Stimulated activated CD4-positive, alpha-beta T cell treated with anti-CD3 and anti-CD28 coated beads, Interleukin-1b, Interleukin-23, amount 100 ng/mL, for 24 hours (primary cell): ENCODE data around the gene TSPAN18.

ENCODE experiments used
- DNase-seq, 4 experiments: peaks; one replicate each; pipeline ENCODE4 v3.0.0-alpha.2; 2020; ENCODE audit warnings: low read depth in 4 of 4, low spot score in 1 of 4

Gene TSPAN18

DNA sequence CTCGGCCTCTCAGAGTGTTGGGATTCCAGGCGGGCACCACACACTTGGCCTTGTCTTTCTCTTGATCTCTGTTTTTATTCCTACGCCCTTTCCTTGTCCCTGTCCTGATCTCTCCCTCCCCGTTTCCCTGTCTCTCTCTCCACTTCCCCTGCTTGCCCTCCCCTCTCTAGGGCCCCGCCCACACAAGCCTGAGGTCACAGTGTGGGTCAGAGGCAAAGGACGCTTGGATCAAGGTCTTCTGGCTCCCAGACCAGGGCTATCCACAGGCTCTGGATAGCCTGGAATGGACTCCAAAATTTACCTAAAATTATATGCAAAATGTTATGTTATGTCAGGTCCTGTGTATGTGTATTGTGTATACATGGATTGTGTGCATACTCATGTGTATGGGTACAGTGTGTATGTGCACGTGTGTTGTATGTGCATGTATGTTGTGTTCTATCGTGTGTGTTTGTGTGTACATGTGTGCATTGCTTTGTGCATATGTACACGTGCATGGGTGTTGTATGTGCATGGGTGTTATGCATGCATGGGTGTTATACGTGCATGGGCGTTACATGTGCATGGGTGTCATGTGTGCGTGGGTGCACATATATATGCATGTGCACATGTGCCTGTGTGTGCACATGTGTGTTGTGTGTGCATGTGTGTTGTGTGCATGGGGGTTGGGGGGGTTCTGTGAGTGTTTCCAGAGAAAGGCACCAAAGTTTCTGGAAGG lies 185.7 kb downstream of the TSPAN18 start:
- DNase-seq: no peak

DNA sequence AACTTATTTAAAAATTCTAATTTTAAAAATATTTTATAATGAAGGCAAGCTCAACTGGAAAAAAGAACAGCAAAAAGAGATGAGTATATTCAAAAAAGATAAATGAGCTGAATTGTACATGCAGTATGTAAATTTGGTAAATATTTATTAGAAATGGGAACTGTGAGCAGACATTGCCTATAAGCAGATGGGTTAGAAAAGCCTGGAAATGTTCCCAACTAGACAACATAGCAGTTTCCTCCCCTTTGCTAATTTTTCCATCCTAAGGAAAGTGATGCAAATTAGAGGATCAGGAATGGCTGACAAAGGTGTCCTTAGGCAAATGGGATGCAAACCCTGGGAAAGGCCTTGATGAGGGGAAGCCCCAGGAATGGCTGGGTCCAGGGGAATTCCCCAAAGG lies 186.7 kb downstream of the TSPAN18 start:
- DNase-seq: no peak

DNA sequence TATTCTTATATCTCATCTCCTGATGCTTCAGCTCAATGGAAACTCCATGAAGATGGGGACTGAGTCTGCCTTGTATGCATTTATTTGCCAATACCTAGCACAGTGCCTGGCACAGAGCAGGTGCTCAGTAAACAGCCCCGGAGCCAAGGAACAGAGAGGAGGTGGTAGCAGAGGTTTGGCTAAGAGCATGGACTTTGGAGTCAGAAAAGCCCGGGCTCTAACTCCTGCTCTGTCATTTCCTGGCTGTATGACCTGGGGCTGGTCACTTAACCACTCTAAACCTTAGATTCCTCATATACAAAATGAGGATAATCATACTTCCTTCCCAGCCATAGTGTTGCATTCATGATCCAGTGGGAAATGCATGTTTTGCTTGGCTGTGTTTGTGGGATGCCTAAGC lies 187.3 kb downstream of the TSPAN18 start:
- no peak for DNase-seq

DNA sequence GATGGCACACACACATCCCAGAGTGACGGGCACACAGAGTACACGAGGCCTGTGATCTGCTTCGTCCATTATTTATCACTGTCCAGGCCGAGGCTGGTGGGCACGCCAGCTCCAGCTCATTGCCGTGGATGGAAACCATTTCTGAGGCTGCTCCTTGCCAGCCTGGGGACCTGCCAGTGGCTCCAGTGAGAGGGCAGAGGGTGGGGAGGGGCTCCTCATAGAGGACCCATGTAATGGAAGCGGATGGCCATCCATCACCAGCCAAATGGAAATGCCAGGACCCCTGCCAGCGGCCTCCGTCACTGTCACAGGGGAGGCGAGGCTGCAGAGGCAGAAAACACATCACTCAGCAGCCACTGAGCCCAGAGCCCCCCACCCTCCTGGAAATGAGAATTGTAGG lies 188.2 kb downstream of the TSPAN18 start:
- no peak for DNase-seq

DNA sequence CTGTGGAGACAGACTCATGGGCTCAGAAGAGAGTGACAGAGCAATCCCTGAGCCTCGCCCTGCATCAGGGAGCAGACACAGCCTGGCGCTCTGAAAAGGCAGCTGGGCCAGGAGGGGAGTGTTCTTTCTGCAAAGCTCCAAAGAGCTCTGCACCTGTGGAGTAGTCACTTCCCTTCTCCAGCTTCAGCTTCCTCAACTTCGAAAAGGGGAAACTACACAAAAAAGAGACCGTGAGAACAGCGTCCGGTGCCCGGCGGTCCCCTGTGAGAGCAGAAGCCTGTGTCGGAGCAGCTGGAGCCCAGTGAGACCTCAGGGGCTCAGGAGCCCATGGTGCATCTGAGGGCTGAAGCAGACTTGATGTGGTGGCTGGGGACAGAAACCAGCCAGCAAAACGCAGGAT lies 188.9 kb downstream of the TSPAN18 start:
- no peak for DNase-seq

DNA sequence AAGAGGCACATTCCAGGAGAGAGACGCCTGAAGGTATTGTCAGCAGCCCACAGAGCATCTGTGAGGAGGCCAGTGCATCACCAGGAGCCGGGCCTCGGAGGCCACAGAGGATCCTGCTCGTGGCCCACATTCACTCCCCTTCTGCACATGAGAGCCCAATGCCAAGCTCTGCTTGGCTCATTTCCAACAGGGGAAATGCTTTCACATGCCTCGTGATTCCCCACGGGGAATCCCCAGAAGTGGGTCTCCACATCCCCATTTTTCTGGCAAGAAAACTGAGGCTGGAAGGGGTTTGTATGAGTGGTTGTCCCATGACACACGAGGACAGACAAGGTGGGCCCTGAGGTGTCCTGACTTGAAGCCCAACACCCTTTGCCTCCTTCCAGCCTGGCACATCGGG lies 189.6 kb downstream of the TSPAN18 start:
- no peak for DNase-seq

DNA sequence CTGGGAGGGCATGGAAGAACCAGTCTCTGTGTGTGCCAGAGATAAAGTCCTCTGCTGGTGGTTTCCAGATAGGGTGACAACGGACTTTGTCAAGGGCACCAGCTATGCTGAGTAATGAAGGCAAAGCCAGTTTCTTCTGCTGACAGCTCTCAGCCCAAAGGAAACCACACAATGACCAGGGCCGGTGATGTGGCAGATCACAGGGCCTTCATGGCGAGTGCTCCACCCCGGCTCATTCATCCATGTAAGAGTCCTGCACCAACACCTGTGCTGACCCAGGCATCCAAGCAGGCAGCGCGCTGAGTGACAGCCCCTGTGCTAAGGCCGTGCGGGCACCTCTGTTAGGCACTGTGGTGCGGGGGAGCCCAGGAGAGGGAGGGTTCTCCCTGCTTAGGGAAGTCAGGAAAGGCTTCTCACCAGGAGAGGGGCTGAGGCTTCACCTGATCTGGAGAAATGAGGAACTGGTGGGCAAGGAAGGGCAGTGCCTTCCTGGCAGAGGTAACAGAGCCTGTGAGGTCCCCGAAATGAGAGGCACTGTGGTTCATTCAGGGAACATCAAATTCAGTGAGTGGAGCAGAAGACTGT lies 190.1 kb downstream of the TSPAN18 start:
- DNase-seq: no peak

DNA sequence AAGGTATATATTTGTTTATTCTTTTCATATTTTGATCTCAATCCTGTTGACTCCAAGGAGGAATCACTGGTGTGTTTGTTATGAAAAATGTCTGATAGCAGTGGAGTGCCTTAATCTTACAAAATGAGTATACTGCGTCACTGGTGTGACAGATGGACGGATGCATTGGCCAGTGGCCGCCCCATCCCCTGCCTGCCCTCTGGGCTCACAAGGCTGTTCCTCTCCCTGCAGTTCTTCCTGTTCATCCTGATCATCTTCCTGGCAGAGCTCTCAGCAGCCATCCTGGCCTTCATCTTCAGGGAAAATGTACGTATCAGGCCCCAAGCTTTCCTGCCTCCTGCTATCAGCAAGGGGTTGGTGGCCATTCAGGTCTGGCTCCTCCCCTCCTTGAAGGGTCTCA lies 191.0 kb downstream of the TSPAN18 start:
- DNase-seq: no peak

DNA sequence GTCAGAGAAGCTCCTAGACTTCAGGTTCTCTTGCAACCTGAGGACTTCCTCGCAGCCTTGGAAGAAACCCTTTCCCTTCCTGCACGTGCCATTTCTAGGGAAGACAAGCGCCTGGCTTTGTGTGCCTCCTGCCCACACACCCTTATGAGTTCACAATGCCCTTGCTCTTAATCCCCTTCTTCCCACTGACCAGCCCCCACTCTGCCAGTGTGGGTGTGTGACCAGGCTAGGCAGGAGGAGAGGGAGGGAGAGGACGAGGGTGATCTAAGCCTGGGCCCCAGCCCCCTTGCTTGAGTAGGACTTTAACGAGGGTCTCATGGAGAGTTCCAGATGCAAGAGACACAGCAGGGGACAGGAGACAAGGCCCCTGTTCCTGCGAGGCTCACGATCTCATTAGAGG lies 193.7 kb downstream of the TSPAN18 start:
- no peak for DNase-seq

DNA sequence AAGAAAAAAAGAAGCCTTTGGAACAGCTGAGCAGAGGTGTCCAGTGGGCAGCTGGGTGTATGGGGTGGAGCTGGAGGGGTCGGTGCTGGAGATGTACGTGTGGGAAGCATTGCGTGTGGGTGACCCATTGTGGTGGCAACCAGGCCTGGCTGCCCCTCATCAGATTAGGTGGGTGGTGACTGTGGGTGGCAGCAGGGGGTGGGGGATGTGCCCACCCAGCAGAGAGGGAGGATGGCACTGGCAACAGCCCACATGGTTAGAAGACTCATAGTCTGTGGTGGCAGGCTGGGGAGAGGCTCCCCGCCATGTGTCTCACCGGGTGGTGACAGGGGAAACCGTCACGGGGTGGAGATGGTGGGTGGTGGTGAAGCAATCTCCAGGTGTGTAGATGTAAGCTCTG lies 196.4 kb downstream of the TSPAN18 start:
- DNase-seq: no peak

DNA sequence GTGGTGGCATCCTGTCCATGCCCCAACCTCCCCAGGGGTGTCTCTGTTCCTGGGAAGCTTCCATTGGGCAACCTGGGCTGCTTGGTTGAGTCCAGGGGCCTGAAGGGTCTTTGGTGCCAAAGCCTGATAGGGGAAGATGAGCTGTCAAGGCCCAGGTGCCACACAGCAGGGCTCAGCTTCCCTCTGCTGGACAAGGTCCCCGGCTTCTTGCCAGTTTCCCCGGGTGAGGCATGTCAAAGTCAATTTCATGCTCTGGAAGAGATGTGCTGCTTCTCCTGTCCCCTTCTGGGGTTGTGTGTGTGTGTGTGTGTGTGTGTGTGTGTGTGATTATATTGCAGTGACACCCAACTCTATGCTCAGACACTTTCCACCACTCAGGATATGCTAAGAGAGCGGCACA lies 197.0 kb downstream of the TSPAN18 start:
- no peak for DNase-seq

DNA sequence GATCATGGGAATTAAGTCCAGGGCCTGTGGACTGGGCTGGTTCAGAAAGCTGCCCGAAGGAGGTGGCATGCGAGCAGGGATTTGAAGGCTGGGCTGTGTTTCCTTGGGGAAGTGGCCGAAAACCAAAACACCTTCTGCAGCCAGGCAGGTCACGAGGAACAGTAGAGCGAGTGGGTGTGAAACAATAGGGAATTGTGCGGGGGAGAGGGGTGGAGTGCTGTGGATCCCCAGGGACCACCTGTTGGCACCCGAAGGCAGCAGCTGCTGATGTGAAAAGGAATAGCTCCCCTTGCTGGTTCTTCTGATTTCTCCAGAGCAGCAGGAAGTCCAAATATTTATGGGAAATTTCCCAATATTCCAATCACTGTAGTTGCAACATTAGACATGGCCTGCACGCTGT lies 199.3 kb downstream of the TSPAN18 start:
- DNase-seq: no peak

DNA sequence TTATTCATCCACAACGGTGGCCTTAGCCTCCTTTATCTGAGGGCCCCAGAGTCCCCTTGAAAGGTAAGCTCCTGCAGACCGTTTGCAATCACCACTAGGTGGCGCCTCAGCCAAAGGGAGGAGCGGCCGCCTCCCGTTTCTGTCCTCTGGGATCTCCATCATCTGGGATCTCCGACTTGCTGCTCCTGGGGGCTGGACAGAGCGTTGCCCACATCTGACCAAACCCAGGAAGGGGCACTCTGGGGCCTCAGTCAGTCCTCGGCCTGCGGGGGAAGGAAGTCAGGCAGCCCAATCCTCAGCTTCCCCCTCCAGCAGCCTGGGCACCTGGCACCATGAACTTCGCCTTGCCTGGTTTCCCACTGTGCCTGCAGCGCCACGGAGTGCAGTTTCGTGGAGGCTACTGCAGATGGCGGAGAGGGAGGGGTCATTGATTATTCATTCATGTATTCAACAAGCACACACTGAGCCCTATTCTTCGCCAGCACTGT lies 200.5 kb downstream of the TSPAN18 start:
- peak; percentile 34 to 48 (median 40) for DNase-seq

DNA sequence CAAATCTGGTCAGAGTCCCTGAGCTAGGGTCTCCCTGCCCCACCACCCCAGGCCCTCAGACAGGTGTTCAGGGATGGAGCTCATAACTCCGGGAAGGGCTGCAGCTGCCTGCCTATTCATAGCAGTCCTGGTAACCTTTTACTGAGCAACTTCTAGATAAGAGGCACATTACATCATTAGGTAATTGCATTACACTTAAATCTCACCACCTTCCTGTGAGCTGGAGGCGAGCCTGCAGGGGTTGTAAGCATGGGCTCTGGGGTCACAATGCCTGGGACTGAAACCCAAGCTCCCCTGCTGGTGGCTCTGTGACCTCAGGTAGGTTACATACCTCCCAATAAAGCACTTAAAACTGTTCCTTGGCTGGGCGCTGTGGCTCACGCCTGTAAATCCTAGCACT lies 201.4 kb downstream of the TSPAN18 start:
- no peak for DNase-seq

DNA sequence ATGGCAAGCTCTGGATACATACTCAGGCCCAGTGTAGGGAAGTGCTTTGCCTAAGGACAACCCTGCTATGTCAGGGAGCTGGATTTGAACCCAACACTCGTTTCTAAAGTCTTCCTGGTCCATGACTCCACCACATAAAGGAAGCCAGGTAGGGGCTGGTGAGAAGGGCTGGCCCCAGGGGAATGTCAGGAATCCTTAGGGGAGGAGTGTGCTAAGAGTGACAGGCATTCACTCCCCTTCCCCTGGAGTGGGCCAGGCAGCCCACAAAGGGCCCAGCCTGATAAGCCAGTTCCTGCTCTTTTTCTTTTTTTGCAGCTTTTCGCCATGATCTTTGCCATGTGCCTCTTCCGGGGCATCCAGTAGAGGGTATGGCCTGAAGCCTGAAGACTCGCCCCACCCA lies 202.1 kb downstream of the TSPAN18 start:
- no peak for DNase-seq

DNA sequence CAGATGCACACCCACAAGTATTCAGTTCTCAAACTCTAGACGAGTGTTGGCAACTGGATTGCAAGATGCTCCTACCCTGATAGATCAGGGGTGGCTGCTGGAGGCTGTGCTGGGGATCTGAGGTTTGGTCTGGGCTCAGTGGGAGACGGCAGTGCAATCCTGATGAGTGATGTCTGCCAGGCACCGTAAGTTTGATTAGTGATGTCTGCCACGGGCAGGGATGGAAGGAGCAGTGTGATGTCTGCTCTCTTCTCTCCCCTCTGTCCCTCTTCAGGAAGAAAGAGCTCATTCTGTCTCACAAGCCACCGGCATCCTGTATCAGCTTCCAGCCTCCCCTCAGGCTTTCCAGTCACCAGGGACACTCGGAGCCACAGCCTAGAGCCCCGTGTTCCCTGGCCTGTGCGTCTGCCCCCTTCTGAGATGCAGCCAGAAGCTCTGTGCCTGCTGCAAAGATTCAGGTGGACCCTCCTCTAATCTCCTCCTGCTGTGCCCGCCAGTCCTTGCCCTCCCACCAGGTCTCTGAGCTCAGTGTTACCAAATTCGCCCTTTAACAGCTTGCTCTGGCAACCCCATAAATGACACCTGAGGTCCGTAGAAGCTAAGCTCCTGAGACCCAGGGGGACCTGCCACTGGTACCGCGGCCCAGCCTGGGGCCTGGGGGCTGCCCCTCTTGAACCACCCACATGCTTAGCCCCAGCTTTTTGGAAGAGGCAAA lies 204.0 kb downstream of the TSPAN18 start:
- DNase-seq: no peak

DNA sequence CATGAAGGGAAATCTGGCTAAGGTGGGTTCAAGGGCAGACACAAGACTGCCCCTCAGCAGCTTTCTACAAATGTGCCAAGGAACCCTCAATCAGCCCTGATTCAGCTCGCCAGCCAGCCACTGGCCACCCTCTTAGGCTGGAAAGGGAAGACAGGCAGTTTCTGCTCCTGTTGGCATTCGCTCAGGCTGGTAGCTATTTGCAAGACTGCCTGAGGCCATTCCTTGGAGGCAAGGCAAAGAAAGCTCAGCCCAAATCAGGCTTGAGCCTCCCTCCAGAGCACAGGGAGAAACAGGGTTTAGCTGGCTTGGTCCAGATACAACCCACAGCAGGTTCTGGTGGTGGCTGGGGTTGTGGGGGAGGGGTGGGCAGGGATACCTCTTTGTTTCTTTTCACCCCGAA lies 204.7 kb downstream of the TSPAN18 start:
- no peak for DNase-seq

DNA sequence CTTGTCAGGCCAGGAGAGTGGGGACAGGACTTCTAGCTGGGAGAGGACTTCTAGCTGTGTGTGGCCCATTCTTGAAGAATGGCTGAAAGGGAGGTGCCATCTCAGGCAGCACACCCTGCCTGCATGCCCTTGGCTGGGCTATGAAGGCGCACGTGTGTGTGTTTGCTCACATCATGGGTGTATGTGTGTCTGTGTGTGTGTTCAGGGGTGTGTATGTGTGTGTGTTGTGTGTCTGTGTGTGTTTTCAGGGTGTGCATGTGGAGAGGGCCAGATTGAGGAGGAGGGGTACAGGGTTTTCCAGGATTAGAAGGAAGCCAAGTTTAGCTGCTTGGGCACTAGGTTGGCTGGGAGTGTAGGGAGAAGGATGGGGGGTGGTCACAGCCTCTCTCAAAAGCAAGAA lies 207.3 kb downstream of the TSPAN18 start:
- DNase-seq: no peak

DNA sequence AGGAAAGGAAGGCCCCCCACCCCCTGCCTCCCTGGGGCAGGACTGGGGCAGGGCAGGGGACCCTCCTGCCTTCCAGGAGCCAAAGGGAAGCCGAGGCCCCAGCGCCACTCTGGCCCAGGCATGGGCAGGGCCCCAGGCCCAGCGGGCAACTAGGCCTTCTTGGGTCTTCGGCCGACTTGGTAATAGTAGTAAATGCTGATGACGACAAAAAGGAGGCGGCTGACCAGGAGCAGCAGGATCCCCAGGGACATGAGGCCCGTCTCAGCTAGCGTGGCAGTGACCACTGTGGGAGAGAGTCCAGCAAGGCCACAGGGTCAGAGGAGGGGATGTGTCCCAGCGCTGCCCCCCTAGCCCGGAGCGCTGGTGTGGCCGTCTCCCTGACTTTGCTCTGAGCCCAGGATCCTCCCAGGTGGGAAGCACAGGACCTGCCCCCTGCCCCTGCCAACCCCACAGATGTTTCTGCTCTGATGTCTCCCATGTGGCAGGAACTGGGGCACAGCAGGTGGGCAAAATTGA lies 208.0 kb downstream of the TSPAN18 start:
- DNase-seq: no peak

DNA sequence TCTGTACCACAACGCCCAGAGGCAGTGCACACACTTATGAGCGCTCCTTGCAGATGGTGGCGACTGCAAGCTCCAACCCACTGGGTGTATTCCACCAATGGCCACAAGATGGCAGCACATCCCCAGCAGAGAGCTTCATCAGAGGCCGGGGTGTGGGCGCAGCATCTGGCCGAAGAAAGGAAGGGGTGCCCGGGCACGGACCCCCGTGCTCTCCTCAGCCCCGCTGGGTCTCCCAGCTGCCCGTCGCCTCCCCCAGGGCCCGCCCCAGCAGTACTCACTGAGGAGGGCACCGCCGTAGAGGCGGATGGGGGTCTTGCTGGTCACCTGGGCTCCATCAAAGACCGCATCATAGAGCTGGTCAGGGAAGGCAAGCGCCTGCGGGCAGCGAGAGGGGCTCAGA lies 209.8 kb downstream of the TSPAN18 start:
- DNase-seq: peak; percentile 73 to 82 (median 78)

DNA sequence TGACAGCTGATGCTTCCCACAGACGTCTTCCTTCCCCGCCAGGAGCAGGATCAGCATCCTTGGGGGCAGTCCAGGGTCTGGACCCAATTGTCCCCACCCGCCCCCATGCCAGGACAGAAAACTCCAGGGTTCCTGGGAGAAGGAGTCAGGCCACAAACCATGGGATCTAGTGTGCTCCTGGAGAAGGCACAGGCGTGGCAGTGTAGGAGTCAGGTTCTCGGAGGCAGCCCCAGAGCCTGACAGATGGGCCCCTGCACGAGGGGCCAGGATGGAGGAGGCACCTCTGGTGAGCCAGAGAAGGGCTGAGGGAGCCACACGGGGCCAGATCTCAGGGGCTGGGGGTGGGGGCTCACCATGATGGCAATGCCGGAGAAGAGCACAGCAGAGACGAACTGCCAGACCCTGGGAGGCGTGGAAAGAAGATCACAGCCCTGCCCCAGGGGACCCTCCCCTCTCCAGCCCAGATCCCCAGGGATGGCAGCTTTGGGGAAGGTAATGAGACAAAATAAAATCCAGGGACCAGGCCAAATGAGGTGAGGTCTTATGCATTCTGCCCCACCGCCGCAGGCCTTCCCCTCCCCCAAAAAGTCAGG lies 210.3 kb downstream of the TSPAN18 start:
- DNase-seq: no peak
